ENCODE data around the gene IL1RAPL2. TPM values are rescaled to one million over a fixed set of nuclear protein-coding genes. Genes with fewer than 3 reads are reported as not detected.

Gene IL1RAPL2
- total and polyA plus RNA-seq, 2 of the 8 experiments (the other 6 are each of a cell fraction or from before 2014, with no cell fraction given), result 0.20 to 1.3 TPM

DNA sequence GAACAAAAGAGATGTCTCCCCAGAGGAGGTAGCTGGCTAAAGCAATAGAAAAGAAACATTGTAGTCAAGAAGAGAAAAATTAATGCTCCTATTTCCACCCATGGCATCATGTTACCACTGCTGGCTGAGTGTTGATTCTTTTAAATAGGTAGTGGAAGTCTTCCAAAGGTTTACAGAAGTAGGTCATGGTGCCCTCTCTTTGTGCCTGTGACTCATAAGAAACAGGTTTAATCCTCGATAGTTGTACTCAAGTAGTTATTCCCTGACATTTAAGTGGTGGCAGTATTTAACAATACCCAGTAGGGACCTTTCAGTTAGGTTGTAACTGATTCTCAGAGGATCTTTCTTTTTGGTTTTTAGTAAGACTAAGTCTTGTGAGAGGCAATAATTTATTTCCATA lies 406.7 kb downstream of the IL1RAPL2 start:
- H3K23me2 ChIP-seq (ENCODE audit: low read depth, low read length), result no peaks in the 10 kb centered on the region
- H3K23ac ChIP-seq (ENCODE audit: insufficient read length), result no peak overlapping the region
- no peak overlapping the region for H4K91ac ChIP-seq (replicated peaks; ENCODE audit: insufficient read length, low read length)
- no peak overlapping the region for H3K18ac ChIP-seq (ENCODE audit: extremely low read depth, low read length)
- ChIA-PET POLR2A (ENCODE audit: partially characterized antibody) (no interaction called here), CTCF (ENCODE audit: partially characterized antibody) (no interaction called here)
- no peak overlapping the region for H3K4ac ChIP-seq (replicated peaks; ENCODE audit: insufficient read length, low read depth, low read length)
- no peaks in the 10 kb centered on the region for H4K20me1 ChIP-seq (replicated peaks in 1 of 2; ENCODE audit: control insufficient read depth in 1 of 2, insufficient read depth in 2 of 2, low read length in 2 of 2)
- H2BK20ac ChIP-seq (ENCODE audit: low read length), result no peak overlapping the region
- H2AK5ac ChIP-seq (ENCODE audit: low read depth, low read length), result no peak overlapping the region
- H3K9ac ChIP-seq (replicated peaks in 1 of 4; ENCODE audit: extremely low read depth in 1 of 4, low read depth in 3 of 4, low read length in 3 of 4), result no peak overlapping the region
- H3K79me1 ChIP-seq (ENCODE audit: low read depth, low read length), result no peaks in the 10 kb centered on the region
- no peaks in the 10 kb centered on the region for H3K27me3 ChIP-seq (replicated peaks in 1 of 4; ENCODE audit: control insufficient read depth in 3 of 4, extremely low read depth in 1 of 4, insufficient read depth in 3 of 4, low read length in 3 of 4)
- no peaks in the 10 kb centered on the region for H3K79me2 ChIP-seq (ENCODE audit: control insufficient read depth in 1 of 2, insufficient read depth in 2 of 2, low read length in 2 of 2)
- H2BK12ac ChIP-seq (ENCODE audit: low read depth, low read length), result no peak overlapping the region
- no peak overlapping the region for H4K5ac ChIP-seq (ENCODE audit: insufficient read length, low read depth, low read length)
- no peak overlapping the region for H4K8ac ChIP-seq (ENCODE audit: extremely low read depth, insufficient read depth, low read length)
- no peak overlapping the region for H2BK120ac ChIP-seq (replicated peaks; ENCODE audit: low read depth, low read length)
- FAIRE-seq (no peak), DNase-seq (ENCODE audit: low read depth in 1 of 2, low spot score in 2 of 2) (no peak)
- no peaks in the 10 kb centered on the region for H3K4me1 ChIP-seq (replicated peaks in 1 of 4; ENCODE audit: control insufficient read depth in 3 of 4, insufficient read depth in 4 of 4, low read length in 3 of 4)
- H2BK5ac ChIP-seq (ENCODE audit: low read depth, low read length), result no peak overlapping the region
- H3K56ac ChIP-seq (replicated peaks; ENCODE audit: insufficient read length, low read depth, low read length), result no peak overlapping the region
- H3K27ac ChIP-seq (ENCODE audit: low read depth, low read length), result no peak overlapping the region
- no peaks in the 10 kb centered on the region for H3K9me3 ChIP-seq (ENCODE audit: insufficient read depth in 2 of 2, low read depth in 1 of 2, low read length in 1 of 2)
- H3K4me2 ChIP-seq (ENCODE audit: insufficient read depth in 1 of 2, low read depth in 2 of 2, low read length in 2 of 2), result no peak overlapping the region
- WGBS, 2 experiments (ENCODE audit: extremely low coverage in 1 of 2, insufficient coverage in 1 of 2, insufficient read length in 1 of 2, insufficient replicate concordance in 2 of 2, low coverage in 1 of 2, low lambda C conversion rate in 2 of 2, missing lambda C conversion rate in 1 of 2), result 88% methylated on average over 1 of the region's 1 CpG; no CpG with 5 or more reads in 1 of the 2 experiments
- H3K4me3 ChIP-seq (ENCODE audit: extremely low read depth in 1 of 4, insufficient read depth in 2 of 4, low read depth in 3 of 4, low read length in 4 of 4), result no peak overlapping the region
- no peak overlapping the region for H3K14ac ChIP-seq (ENCODE audit: insufficient read length)
- H2AFZ ChIP-seq (ENCODE audit: low read length), result no peak overlapping the region
- no peaks in the 10 kb centered on the region for H3K36me3 ChIP-seq (ENCODE audit: control insufficient read depth in 2 of 4, insufficient read depth in 4 of 4, low read length in 3 of 4)
- TF ChIP-seq CTBP2 (IDR thresholded peaks at IDR 0.05; ENCODE audit: borderline replicate concordance, insufficient read depth, insufficient read length, low read length), result no peak
- TF ChIP-seq, protein P1, sequence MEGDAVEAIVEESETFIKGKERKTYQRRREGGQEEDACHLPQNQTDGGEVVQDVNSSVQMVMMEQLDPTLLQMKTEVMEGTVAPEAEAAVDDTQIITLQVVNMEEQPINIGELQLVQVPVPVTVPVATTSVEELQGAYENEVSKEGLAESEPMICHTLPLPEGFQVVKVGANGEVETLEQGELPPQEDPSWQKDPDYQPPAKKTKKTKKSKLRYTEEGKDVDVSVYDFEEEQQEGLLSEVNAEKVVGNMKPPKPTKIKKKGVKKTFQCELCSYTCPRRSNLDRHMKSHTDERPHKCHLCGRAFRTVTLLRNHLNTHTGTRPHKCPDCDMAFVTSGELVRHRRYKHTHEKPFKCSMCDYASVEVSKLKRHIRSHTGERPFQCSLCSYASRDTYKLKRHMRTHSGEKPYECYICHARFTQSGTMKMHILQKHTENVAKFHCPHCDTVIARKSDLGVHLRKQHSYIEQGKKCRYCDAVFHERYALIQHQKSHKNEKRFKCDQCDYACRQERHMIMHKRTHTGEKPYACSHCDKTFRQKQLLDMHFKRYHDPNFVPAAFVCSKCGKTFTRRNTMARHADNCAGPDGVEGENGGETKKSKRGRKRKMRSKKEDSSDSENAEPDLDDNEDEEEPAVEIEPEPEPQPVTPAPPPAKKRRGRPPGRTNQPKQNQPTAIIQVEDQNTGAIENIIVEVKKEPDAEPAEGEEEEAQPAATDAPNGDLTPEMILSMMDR (IDR thresholded peaks at IDR 0.05; ENCODE audit: control extremely low read depth in 1 of 3, insufficient read depth in 1 of 3, low read depth in 1 of 3, low read length in 3 of 3), result no peak
- no peak for TF ChIP-seq SP2 (IDR thresholded peaks at IDR 0.05; ENCODE audit: low read length)
- no peak for TF ChIP-seq KDM1A (IDR thresholded peaks at IDR 0.05; ENCODE audit: borderline replicate concordance, low read length)
- TF ChIP-seq RFX5 (IDR thresholded peaks at IDR 0.05; ENCODE audit: borderline replicate concordance, low read depth, low read length), result no peak
- TF ChIP-seq TBP (IDR thresholded peaks at IDR 0.05; ENCODE audit: low read depth, low read length), result no peak
- TF ChIP-seq KDM4A (IDR thresholded peaks at IDR 0.05; ENCODE audit: low read depth, low read length, severe bottlenecking), result no peak
- H2BK15ac ChIP-seq (ENCODE audit: low read length), result no peak overlapping the region

Measured in H1 (cell line).